ENCODE data around the gene RNF166.

The RNF166 gene

DNA sequence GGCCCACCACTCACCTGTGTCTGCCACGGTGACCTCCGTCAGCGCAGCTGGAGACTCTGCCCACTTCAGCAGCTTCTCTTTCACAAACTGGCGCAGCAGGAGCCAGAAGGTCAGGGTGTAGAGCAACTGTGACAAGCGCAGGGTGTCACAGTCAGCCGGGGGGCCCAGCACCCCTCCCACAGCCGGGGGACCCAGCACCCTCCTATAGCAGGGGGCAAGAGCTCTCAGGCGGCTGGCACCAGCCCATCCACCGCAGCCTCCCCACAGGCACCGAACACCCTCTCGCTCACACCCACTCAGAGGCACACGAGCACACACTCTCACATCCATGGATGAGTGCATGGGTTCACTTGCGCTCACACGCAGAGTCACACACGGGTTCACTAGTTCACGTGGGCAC, 28.9 kb upstream of the RNF166 start:
- H3K4me1 Mint-ChIP-seq (ENCODE audit: low read depth) = peaks cover 5% of the 10 kb centered on the region
- H3K36me3 Mint-ChIP-seq (ENCODE audit: low read depth) = peaks cover 100% of the 10 kb centered on the region
- intact Hi-C loops (cut with micrococcal nuclease) = loop anchor here (5.0 kb wide), 1 partner anchor 432 kb away; no protein-coding TSS in a partner anchor
- H3K27ac Mint-ChIP-seq = no peak overlapping the region
- H3K27me3 Mint-ChIP-seq = no peaks in the 10 kb centered on the region
- no peak overlapping the region for H3K4me3 Mint-ChIP-seq
- H3K9me3 Mint-ChIP-seq = no peaks in the 10 kb centered on the region

DNA sequence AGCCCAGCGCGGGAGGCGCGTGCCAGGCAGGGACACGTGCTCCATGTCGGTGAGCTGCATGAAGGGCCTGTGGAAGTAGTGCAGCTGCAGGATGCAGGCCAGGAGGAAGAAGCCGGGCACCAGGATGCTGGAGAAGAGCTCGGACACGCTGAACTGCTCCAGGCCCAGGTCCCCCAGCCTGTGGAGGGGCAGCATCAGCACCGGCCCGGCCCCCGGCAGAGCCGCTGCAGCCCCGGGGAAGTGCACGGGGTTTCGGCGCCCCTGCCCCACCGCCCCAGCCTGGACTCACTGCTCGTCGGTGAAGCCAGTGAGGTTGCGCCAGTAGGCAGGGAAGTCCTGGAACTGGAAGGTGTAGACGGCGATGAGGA, 28.1 kb upstream of the RNF166 start:
- Mint-ChIP-seq H3K27me3 (no peaks in the 10 kb centered on the region), H3K27ac (no peak overlapping the region), H3K9me3 (no peaks in the 10 kb centered on the region), H3K4me1 (ENCODE audit: low read depth) (peaks cover 5% of the 10 kb centered on the region), H3K36me3 (ENCODE audit: low read depth) (peaks cover 99% of the 10 kb centered on the region), H3K4me3 (no peak overlapping the region)
- intact Hi-C loops (cut with micrococcal nuclease) = no loop called here

DNA sequence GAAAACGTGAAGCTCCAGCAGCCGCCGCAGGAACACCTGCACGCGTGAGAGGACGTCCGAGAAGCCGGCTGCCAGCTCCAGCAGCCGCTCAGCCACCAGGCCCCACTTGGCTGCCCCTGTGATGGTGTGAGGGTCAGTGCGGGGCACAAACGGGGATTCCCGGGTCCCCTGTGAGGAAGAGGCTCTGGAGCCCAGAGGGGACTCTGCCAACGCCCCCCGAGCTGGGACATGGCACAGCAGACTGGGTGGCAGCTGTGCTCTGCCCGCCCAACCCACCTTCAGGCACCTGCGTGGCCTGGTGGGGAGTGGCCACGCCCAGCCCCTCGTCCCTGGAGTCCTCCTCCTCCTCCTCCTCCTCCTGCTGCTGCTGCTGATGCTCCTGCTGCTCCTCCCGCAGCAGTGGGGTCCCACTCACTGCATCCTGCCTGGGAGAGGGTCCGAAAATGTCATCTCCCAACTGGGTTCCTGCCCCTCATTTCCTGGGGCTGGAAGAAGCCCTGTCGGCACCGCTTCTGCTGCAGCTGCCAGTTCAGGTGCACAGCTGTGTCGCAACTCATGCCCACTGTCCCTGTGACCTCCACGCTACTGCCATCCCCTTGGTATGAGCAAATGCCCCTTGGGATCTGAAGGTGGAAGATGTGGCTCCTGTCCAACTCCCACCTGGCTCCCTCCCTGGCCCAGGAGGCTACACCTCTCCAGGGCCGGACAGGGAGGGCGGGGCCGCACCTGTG, 27.6 kb upstream of the RNF166 start:
- H3K9me3 Mint-ChIP-seq = no peaks in the 10 kb centered on the region
- H3K27ac Mint-ChIP-seq = no peak overlapping the region
- no peaks in the 10 kb centered on the region for H3K27me3 Mint-ChIP-seq
- no peak overlapping the region for H3K4me3 Mint-ChIP-seq
- H3K4me1 Mint-ChIP-seq (ENCODE audit: low read depth) = peaks cover 4% of the 10 kb centered on the region
- intact Hi-C loops (cut with micrococcal nuclease) = no loop called here
- H3K36me3 Mint-ChIP-seq (ENCODE audit: low read depth) = peaks cover 94% of the 10 kb centered on the region

DNA sequence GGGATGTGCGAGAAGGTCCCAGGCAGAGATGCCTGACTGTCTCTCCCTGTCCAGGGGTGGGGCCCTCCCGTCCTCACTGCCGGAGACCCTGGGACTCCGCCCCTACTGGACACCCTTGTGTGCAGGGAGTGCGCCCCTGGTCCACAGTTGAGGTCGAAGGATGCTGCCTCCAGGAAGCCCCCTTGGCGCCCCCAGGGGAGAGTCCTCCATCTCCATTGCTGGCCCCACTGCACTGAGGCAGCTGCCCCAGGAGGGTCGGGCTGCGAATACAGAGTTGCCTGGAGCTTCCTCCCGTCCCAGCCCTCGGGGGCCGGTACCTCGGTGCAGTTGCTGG, 26.7 kb upstream of the RNF166 start:
- Mint-ChIP-seq H3K36me3 (ENCODE audit: low read depth) (peaks cover 88% of the 10 kb centered on the region), H3K9me3 (no peaks in the 10 kb centered on the region), H3K27ac (no peak overlapping the region), H3K4me3 (no peak overlapping the region), H3K27me3 (no peaks in the 10 kb centered on the region), H3K4me1 (ENCODE audit: low read depth) (no peaks in the 10 kb centered on the region)
- intact Hi-C loops (cut with micrococcal nuclease) = no loop called here

DNA sequence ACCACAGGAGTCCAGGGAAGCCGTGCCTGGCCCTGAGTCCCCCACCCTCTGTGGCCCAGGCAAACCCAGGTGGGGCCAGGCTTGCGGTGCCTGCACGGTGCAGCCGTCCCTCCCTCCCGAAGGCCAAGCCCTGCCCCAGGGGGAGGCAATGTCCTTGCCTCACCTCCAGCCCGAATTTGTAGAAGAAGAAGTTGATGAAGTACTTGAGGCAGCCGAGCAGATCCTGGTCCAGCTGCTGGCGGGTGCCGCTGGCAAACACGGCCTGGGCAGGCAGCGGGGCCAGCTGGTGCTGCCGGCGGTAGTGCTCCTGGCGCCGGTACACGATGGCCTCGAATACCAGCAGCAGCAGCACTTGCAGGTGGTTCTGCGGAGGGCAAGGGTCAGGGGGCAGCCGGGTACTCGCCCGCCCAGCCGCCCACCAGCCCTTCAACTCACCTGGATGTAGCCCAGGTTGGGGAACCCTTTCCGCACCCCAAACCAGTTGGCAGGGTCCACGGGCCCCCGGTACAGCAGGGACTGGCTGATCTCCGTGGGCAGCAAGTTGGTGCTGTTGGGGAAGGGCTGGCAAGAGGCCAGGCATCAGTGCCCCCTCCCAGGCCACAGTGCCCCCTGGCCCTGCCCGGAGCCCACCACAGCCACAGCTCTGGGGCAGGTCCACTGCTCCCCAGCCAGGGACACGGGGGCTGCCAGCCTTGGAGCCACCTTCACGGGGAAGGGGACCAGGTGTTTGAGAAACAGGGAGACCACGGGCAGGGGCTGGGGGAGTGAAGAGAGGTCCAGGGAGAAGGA, 26.2 kb upstream of the RNF166 start:
- intact Hi-C loops (cut with micrococcal nuclease) = no loop called here
- H3K4me1 Mint-ChIP-seq (ENCODE audit: low read depth) = no peaks in the 10 kb centered on the region
- H3K9me3 Mint-ChIP-seq = no peaks in the 10 kb centered on the region
- no peak overlapping the region for H3K4me3 Mint-ChIP-seq
- peaks cover 88% of the 10 kb centered on the region for H3K36me3 Mint-ChIP-seq (ENCODE audit: low read depth)
- H3K27ac Mint-ChIP-seq = no peak overlapping the region
- no peaks in the 10 kb centered on the region for H3K27me3 Mint-ChIP-seq

DNA sequence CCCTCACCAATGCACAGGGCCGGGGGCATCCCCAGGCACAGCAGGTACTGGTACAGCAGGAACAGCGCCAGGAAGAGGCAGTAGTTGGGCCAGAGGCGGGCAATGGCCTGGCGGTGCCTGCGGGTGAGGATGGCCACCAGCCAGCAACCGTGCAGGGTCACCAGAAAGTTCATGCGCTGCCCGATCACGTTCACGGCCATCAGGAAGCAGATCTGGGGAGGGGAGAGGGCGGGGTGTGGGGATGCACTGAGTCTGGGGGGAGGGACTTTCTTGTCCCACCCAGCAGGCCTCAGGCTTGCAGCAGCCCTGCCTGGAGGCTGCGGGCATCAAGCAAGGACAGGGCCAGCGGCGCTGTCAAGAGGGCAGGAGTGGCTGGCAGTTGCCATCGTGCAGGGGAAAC, 25.5 kb upstream of the RNF166 start:
- intact Hi-C loops (cut with micrococcal nuclease) = no loop called here
- Mint-ChIP-seq H3K4me3 (no peak overlapping the region), H3K27ac (no peak overlapping the region), H3K27me3 (no peaks in the 10 kb centered on the region), H3K36me3 (ENCODE audit: low read depth) (peaks cover 88% of the 10 kb centered on the region), H3K9me3 (no peaks in the 10 kb centered on the region), H3K4me1 (ENCODE audit: low read depth) (no peaks in the 10 kb centered on the region)

DNA sequence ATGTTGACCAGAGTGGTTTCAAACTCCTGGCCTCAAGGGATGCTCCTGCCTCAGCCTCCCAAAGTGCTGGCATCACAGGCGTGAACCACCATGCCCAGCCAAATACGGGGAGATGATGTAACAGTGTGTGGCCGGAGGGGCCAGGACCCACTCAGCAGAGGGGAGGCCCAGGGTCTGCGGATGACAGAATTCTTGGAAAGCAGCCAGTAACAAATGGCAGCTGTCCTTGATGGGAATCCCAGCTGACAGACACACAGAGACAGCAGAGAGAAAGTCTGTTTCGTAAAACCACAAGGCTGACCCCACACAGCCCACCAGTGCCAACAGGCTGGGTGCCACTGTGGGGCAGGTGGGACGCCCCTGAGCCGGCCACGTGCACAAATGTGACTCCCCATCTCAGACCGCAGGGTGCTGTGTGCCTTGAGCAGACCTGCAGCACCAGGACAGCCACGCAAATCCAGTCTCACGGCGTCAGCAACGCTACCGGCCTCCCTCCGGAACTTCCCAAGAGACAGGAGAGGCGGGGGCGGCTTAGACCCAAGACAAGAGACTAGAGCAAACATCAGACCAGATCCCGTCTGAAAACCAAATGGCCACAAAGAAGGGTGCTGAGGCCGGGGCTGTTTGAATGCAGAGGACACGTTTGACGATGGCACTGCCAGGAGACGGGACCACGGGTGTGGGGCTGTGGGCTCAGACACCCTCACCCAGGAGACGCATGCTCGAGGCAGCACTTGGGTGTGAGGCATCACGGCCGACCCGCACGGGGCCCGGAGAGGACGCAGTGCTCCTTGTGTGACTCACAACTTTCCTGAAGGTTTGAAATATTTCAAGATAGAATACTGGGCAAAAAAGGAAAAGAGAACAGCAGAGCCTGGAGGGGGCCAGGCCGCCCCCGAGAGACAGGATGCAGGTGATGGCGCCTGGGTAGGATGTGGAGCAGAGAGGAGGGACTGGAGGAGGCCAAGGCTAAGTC, 24.7 kb upstream of the RNF166 start:
- Mint-ChIP-seq H3K27me3 (no peaks in the 10 kb centered on the region), H3K4me1 (ENCODE audit: low read depth) (no peaks in the 10 kb centered on the region), H3K27ac (no peak overlapping the region), H3K9me3 (no peaks in the 10 kb centered on the region), H3K4me3 (no peak overlapping the region), H3K36me3 (ENCODE audit: low read depth) (peaks cover 88% of the 10 kb centered on the region)
- intact Hi-C loops (cut with micrococcal nuclease) = no loop called here

DNA sequence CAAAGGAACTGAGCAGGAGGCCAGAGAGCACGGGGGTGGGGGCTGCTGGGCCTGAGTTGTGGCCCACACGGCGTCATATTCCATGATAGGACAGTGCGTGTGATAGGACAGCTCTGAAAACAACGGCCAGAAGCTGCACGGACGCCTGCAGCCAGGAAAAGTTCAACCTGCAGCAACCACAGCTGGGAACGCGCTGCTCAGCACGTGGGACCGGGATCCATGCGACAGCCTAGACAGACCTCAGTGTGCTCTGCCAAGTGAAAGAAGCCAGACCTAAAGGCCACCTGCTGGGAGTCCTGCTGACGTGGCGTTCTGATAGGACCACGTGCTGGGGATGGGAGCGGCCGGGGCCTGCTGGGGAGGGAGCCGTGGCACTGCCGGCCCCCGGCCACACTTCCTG, 21.7 kb upstream of the RNF166 start:
- Mint-ChIP-seq H3K4me3 (no peak overlapping the region), H3K27me3 (no peaks in the 10 kb centered on the region), H3K4me1 (ENCODE audit: low read depth) (no peaks in the 10 kb centered on the region), H3K9me3 (no peaks in the 10 kb centered on the region), H3K36me3 (ENCODE audit: low read depth) (peaks cover 88% of the 10 kb centered on the region), H3K27ac (no peak overlapping the region)
- intact Hi-C loops (cut with micrococcal nuclease) = no loop called here

DNA sequence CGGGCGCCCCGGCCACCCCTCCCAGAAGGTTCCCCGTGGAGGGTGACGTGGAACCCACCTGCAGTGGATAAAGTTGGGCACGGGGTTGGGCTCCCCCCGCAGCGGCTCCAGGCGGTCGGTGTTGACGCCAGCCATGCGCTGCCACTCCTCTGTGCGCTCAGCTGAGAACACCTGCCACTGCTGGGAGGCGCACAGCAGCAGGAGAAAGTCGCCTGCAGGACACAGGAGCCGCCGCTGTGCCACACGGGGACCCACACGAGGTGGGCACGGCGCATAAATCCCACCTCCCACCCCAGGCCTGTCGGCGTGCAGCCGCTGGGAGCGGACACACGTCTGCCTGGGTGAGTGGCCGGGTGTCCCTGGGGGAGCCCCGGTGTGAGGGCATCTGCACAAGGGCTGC, 20.8 kb upstream of the RNF166 start:
- Mint-ChIP-seq H3K36me3 (ENCODE audit: low read depth) (peaks cover 88% of the 10 kb centered on the region), H3K27me3 (no peaks in the 10 kb centered on the region), H3K4me1 (ENCODE audit: low read depth) (no peaks in the 10 kb centered on the region), H3K27ac (no peak overlapping the region), H3K4me3 (no peak overlapping the region), H3K9me3 (no peaks in the 10 kb centered on the region)
- intact Hi-C loops (cut with micrococcal nuclease) = no loop called here

DNA sequence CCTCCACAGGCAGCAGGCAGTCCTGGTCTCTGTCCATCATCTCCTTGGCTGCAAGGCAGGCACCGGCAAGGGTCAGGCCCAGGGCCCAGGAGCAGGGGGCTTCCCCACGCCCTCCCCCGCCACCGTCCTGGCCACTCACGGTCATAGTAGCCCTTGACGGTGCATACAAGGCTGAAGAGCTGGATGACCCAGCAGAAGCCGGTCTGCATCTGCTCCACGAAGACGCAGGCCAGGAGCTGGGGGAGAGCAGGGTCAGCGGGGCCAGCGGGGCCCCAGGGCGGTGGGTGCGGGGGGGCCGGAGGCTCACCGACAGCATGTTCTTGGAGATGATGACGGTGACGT, 20.2 kb upstream of the RNF166 start:
- Mint-ChIP-seq H3K27ac (no peak overlapping the region), H3K36me3 (ENCODE audit: low read depth) (peaks cover 88% of the 10 kb centered on the region)

DNA sequence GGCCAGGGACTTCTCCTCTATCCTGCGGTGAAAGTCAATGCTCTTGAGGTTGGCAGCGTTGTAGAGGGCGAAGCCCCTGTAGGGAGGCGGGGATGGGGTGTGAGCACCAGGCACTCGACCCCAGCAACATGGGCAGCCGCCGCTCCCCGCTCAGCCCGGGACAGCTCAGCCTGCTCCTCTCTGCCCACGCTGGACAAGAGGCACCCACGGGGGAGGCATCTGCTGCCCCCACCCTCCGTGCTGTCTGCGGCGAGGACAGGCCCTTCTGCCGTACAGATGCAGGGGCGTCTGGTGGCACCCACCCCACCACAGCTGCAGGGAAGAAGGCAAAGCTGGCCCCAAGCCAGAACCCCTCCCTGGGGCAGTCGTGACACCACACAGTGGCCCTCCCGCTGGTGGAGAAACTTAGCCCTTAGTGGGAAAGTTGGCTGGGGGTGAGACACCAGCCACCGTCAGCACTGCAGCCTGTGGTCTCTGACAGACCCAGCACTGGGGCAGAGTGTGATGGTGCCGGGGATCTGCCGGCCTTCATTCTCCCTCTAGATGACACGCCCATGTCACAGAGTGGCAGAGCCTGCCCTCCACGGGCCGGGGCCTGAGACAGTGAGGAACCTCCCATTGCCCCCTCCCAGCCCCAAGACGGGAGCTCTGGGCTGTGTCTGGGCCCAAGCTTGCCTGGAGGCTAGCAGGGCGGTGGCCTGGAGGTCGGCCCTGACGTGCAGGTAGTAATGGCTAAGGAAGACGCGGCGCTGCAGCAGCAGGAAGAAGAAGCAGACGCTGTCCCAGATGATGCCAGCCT, 19.6 kb upstream of the RNF166 start:
- Mint-ChIP-seq H3K4me3 (no peak overlapping the region), H3K27me3 (no peaks in the 10 kb centered on the region), H3K27ac (no peak overlapping the region), H3K36me3 (ENCODE audit: low read depth) (peaks cover 88% of the 10 kb centered on the region), H3K4me1 (ENCODE audit: low read depth) (peaks cover under 1% of the 10 kb centered on the region), H3K9me3 (no peaks in the 10 kb centered on the region)
- intact Hi-C loops (cut with micrococcal nuclease) = no loop called here

More for the DNA sequence above, 20.2 kb upstream of the RNF166 start:
- intact Hi-C loops (cut with micrococcal nuclease) = no loop called here
- Mint-ChIP-seq H3K27me3 (no peaks in the 10 kb centered on the region), H3K4me1 (ENCODE audit: low read depth) (no peaks in the 10 kb centered on the region), H3K9me3 (no peaks in the 10 kb centered on the region), H3K4me3 (no peak overlapping the region)

DNA sequence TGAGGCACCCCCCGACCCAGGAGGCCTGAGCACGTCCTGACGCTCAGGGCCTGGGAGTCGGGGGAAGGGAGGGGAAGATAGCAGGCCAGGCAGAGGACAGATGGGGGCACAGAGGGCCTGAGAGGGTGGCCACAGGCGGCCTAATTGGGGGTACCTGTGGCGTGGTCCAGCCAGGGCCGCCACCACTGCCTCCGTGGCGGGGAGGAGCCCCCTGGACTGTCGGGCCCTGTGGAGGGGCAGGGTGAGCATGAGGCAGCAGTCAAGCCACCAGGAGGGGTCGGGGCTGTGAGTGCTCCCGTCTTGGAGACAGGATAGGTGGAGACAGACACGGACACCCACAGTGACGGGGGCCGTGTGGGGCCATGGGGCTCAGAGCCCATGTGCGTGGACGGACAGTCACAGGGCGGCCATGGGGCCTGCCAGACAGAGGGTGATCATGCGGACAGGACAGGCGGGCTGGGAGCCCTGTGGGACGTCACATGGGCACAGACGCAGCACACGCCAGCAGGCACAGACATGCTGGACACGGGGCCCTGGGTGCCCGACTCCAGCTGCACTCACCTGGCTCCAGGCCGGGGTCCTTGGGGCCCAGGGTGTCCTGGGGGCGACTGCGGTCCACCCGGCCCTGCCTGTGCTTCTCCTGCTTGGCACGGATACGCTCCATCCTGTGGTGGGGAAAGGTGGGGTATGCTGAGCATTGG, 18.8 kb upstream of the RNF166 start:
- Mint-ChIP-seq H3K27ac (no peak overlapping the region), H3K4me3 (no peak overlapping the region), H3K27me3 (no peaks in the 10 kb centered on the region), H3K4me1 (ENCODE audit: low read depth) (peaks cover 8% of the 10 kb centered on the region), H3K36me3 (ENCODE audit: low read depth) (peaks cover 88% of the 10 kb centered on the region), H3K9me3 (no peaks in the 10 kb centered on the region)
- intact Hi-C loops (cut with micrococcal nuclease) = no loop called here

DNA sequence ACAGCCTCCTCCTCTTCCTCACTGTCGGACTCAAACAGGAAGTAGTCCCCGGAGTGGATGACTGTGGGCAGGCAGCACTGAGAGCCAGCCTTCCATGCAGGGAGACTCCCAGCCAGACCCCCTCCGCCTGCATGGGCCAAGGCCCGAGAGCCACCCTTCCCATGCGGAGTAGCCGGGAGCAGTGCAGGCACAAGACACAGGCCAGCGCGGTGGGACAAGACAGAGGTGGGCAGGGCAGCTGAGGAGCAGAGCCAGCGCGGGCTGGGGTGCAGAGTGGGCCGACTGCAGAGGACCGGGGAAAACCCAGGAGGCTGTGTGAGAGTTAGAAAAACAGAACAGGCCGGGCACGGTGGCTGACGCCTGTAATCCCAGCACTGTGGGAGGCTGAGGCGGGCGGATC, 17.7 kb upstream of the RNF166 start:
- intact Hi-C loops (cut with micrococcal nuclease) = no loop called here
- Mint-ChIP-seq H3K27me3 (no peaks in the 10 kb centered on the region), H3K4me1 (ENCODE audit: low read depth) (peaks cover 17% of the 10 kb centered on the region), H3K4me3 (no peak overlapping the region), H3K27ac (no peak overlapping the region), H3K9me3 (no peaks in the 10 kb centered on the region), H3K36me3 (ENCODE audit: low read depth) (peaks cover 93% of the 10 kb centered on the region)
